GM23338 (cell line): ENCODE measurements around the gene NCKAP5. TPM values are rescaled to one million over a fixed set of nuclear protein-coding genes. Genes with fewer than 3 reads are reported as not detected.

Experiments
- ATAC-seq: fragments of 200-7000 bp; cut with Tn5 transposase; 3 replicates; pipeline ENCODE4 v1.9.1; 2020
- DNase-seq: peaks from one replicate; pipeline ENCODE4 v3.0.0-alpha.2; 2015; ENCODE audit warnings: low spot score
- H2AFZ ChIP-seq: fragments of 200-600 bp; sonication (generic); 2 replicates; pipeline ENCODE4 v1.8.0; 2016; ENCODE audit warnings: antibody characterized with exemption, mild to moderate bottlenecking, moderate library complexity
- H3F3A ChIP-seq: fragments of 200-600 bp; sonication (generic); replicated peaks from 2 replicates; pipeline ENCODE4 v1.8.0; 2017; ENCODE audit warnings: antibody characterized with exemption, mixed run types, low read depth
- H3K27ac ChIP-seq: fragments of 200-600 bp; sonication (generic); 2 replicates; pipeline ENCODE4 v1.6.1; 2016; ENCODE audit warnings: low read depth
- H3K27me3 ChIP-seq: fragments of 200-600 bp; sonication (generic); 2 replicates; pipeline ENCODE4 v1.8.0; 2016; ENCODE audit warnings: mild to moderate bottlenecking, mixed run types, moderate library complexity; ENCODE audit not compliant: insufficient read depth
- H3K36me3 ChIP-seq: fragments of 200-600 bp; sonication (generic); 2 replicates; pipeline ENCODE4 v1.8.0; 2016; ENCODE audit warnings: mild to moderate bottlenecking; ENCODE audit not compliant: insufficient read depth
- H3K4me1 ChIP-seq: fragments of 200-600 bp; sonication (generic); 2 replicates; pipeline ENCODE4 v1.8.0; 2016; ENCODE audit warnings: mild to moderate bottlenecking, moderate library complexity; ENCODE audit not compliant: insufficient read depth
- H3K4me2 ChIP-seq: fragments of 200-600 bp; sonication (generic); 2 replicates; pipeline ENCODE4 v1.7.1; 2017; ENCODE audit warnings: mixed run types
- H3K4me3 ChIP-seq: fragments of 200-600 bp; sonication (generic); 2 replicates; pipeline ENCODE4 v1.6.1; 2016; ENCODE audit warnings: mixed run types
- H3K79me2 ChIP-seq: fragments of 200-600 bp; sonication (generic); replicated peaks from 2 replicates; pipeline ENCODE4 v1.8.0; 2017; ENCODE audit warnings: mild to moderate bottlenecking; ENCODE audit not compliant: insufficient read depth
- H3K9me2 ChIP-seq: fragments of 200-600 bp; sonication (generic); 2 replicates; pipeline ENCODE4 v1.8.0; 2017; ENCODE audit not compliant: insufficient read depth
- H4K20me1 ChIP-seq: fragments of 200-600 bp; sonication (generic); replicated peaks from 2 replicates; pipeline ENCODE4 v1.8.0; 2017; ENCODE audit warnings: mild to moderate bottlenecking; ENCODE audit not compliant: insufficient read depth
- H3K27ac Mint-ChIP-seq: 2 replicates; pipeline ENCODE4 v1.8.0; 2020; ENCODE audit warnings: inconsistent platforms, mild to moderate bottlenecking, moderate library complexity, mixed read lengths
- H3K27me3 Mint-ChIP-seq: 3 replicates; pipeline ENCODE4 v1.8.0; 2022; ENCODE audit warnings: low read depth, mild to moderate bottlenecking, moderate library complexity, mixed read lengths, inconsistent platforms; ENCODE audit not compliant: insufficient read depth, poor library complexity
- H3K36me3 Mint-ChIP-seq: 3 replicates; pipeline ENCODE4 v1.8.0; 2021; ENCODE audit warnings: low read depth, mild to moderate bottlenecking, inconsistent platforms, moderate library complexity, mixed read lengths
- H3K4me1 Mint-ChIP-seq: 3 replicates; pipeline ENCODE4 v1.8.0; 2020; ENCODE audit warnings: mild to moderate bottlenecking, inconsistent platforms, mixed read lengths
- H3K4me3 Mint-ChIP-seq: 3 replicates; pipeline ENCODE4 v1.8.0; 2021; ENCODE audit warnings: moderate library complexity, mild to moderate bottlenecking, inconsistent platforms, mixed read lengths
- H3K9me3 Mint-ChIP-seq: 3 replicates; pipeline ENCODE4 v1.8.0; 2020; ENCODE audit warnings: moderate library complexity, mild to moderate bottlenecking, inconsistent platforms, mixed read lengths
- CREB1 ChIP-seq: fragments of 250-450 bp; sonication (Bioruptor Pico); IDR thresholded peaks from 2 replicates; pipeline ENCODE4 v1.5.0; 2020; ENCODE audit warnings: low read depth, mild to moderate bottlenecking, moderate library complexity
- CTCF ChIP-seq, 2 experiments: fragments of 200-600 bp in 1 of 2; sonication (generic) in 1 of 2; conservative IDR thresholded peaks; 2 replicates each; pipeline versions ENCODE4 v1.5.1 to v1.6.1; 2016 to 2017; ENCODE audit warnings: antibody characterized with exemption in 2 of 2, low read depth in 2 of 2, mild to moderate bottlenecking in 2 of 2, moderate library complexity in 1 of 2
- ETS1 ChIP-seq: IDR thresholded peaks from 2 replicates; pipeline ENCODE4 v1.6.1; 2016; ENCODE audit warnings: antibody characterized with exemption
- EZH2phosphoT487 ChIP-seq: fragments of 200-600 bp; sonication (generic); IDR thresholded peaks from one replicate; pipeline ENCODE4 v1.8.1; 2018; ENCODE audit warnings: antibody characterized with exemption; ENCODE audit not compliant: unreplicated experiment
- NANOG ChIP-seq: IDR thresholded peaks from 2 replicates; pipeline ENCODE4 v1.6.1; 2016; ENCODE audit warnings: antibody characterized with exemption, borderline replicate concordance
- POLR2AphosphoS5 ChIP-seq: IDR thresholded peaks from 2 replicates; pipeline ENCODE4 v1.6.1; 2016; ENCODE audit warnings: antibody characterized with exemption, low read depth
- STAT1 ChIP-seq: IDR thresholded peaks from one replicate; pipeline ENCODE4 v1.6.1; 2016; ENCODE audit warnings: antibody characterized with exemption; ENCODE audit not compliant: unreplicated experiment
- ZNF331 ChIP-seq: fragments of 250-450 bp; sonication (Bioruptor Pico); IDR thresholded peaks from 2 replicates; pipeline ENCODE4 v1.5.0; 2020; ENCODE audit warnings: low read depth, mild to moderate bottlenecking, moderate library complexity
- ZNF462 ChIP-seq: fragments of 250-450 bp; sonication (Bioruptor Pico); IDR thresholded peaks from 2 replicates; pipeline ENCODE4 v1.5.0; 2020; ENCODE audit warnings: mild to moderate bottlenecking, moderate library complexity
- polyA plus RNA-seq: library from polyadenylated mRNA; unstranded; fragments of >200 nt; fragmentation: Nextera tagmentation; extraction: Ambion mirVana; gene quantifications from 2 replicates; pipeline ENCODE4 v1.2.1, GENCODE V29; 2016
- total RNA-seq: library from RNA; depleted of rRNA; stranded (reverse); fragments of >200 nt; shearing (Covaris generic); gene quantifications from 2 replicates; pipeline ENCODE4 v1.2.3, GENCODE V29; 2014

The NCKAP5 gene
- total and polyA plus RNA-seq, 2 experiments from 2014 or later: 0.34 to 0.73 TPM

GRCh38 chr2:133098787-133099186 lies 469.5 kb downstream of the NCKAP5 start:
- ATAC-seq (no peak), DNase-seq (no peak)
- Mint-ChIP-seq H3K27ac (no peak overlapping the region), H3K4me1 (no peaks in the 10 kb centered on the region), H3K9me3 (no peaks in the 10 kb centered on the region), H3K4me3 (no peak overlapping the region), H3K36me3 (no peaks in the 10 kb centered on the region), H3K27me3 (no peaks in the 10 kb centered on the region)
- Histone ChIP-seq H3F3A (no peaks in the 10 kb centered on the region), H3K4me1 (no peaks in the 10 kb centered on the region), H3K4me2 (no peak overlapping the region), H3K27ac (no peak overlapping the region), H3K9me2 (no peaks in the 10 kb centered on the region), H3K4me3 (no peak overlapping the region), H3K79me2 (no peaks in the 10 kb centered on the region), H2AFZ (no peak overlapping the region), H4K20me1 (no peaks in the 10 kb centered on the region), H3K36me3 (no peaks in the 10 kb centered on the region), H3K27me3 (no peaks in the 10 kb centered on the region)
- TF ChIP-seq ETS1 (no peak), ZNF331 (CRISPR knock-in tag) (no peak), STAT1 (no peak), CREB1 (no peak), ZNF462 (no peak), NANOG (no peak), POLR2AphosphoS5 (no peak), CTCF (conservative IDR thresholded peaks at IDR 0.05; ENCODE audit: low read depth in 2 of 2) (no peak), EZH2phosphoT487 (no peak)
